AG09319 (cell line): Measurements from ENCODE around the gene EIF2S3B.

Experiments used
- DNase-seq: peaks from one replicate; pipeline ENCODE4 v3.0.0-alpha.2; 2010; ENCODE audit warnings: low read depth; ENCODE audit errors: extremely low read depth
- TF ChIP-seq, protein P1 (sequence below): IDR thresholded peaks from 2 replicates; pipeline ENCODE4 v1.5.1; 2011; ENCODE audit warnings: low read depth, mild to moderate bottlenecking, inconsistent platforms, low read length, moderate library complexity

EIF2S3B gene

DNA sequence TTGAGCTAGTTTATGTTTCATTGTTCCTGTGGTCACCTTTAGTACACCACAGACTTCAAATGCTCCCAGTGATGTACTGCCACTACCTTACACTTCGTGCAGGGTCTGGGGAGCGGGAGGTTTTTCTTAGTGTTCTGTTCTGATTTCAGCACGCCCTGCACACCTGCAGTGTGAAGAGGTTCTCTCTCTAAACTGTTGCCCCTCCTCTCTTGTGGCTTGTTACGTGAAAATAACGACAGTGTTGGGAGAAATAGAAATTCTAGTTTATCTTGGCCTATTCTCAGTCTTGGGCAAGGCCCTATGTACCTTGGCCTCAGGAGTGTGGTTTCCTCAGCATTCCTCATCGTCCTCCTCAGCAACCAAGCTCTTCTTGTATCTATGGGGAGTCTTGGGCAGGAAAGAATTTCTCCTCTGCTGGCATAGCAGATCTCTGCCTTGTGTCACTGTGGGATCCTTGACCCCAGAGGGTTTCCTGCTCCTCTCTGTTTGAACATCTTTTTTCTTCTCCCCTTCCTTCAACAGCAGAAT, 48.6 kb downstream of the EIF2S3B start:
- TF ChIP-seq, protein P1, sequence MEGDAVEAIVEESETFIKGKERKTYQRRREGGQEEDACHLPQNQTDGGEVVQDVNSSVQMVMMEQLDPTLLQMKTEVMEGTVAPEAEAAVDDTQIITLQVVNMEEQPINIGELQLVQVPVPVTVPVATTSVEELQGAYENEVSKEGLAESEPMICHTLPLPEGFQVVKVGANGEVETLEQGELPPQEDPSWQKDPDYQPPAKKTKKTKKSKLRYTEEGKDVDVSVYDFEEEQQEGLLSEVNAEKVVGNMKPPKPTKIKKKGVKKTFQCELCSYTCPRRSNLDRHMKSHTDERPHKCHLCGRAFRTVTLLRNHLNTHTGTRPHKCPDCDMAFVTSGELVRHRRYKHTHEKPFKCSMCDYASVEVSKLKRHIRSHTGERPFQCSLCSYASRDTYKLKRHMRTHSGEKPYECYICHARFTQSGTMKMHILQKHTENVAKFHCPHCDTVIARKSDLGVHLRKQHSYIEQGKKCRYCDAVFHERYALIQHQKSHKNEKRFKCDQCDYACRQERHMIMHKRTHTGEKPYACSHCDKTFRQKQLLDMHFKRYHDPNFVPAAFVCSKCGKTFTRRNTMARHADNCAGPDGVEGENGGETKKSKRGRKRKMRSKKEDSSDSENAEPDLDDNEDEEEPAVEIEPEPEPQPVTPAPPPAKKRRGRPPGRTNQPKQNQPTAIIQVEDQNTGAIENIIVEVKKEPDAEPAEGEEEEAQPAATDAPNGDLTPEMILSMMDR, result no peak
- DNase-seq, result no peak

DNA sequence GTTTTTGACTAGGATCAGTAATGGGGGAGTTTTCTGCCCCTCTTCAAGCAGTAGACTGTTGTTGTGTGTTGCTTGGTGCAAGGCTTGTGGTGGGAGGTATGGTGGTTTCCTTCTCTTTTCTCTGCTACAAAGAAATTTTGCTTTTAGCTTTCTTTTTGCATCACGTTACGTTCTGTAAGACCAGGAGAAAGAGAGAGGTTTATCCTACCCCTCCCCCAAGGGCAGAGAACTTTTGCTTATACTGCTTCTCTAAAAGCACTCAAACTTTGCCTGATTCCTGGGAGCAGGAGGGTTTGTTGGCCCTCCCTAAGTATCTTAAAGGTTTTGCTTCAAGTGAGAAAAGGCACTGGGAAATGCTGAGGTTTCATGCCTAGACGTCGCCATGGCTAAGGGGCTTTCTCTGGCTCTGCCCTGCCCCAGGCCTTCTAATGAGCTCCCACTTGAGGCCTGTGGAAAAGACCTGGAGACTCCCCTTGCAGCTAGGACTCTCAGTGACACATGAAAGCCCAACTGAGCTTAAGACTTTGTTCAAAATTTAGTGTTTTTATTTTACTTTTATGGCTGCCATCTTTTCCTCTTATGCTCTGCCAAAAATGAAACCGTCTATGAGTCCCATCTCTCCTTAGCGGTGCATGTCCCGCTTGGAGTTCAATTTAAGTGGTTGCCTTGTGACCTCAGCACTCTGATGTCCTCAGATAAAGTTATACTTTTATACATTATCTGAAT, 49.2 kb downstream of the EIF2S3B start:
- TF ChIP-seq, protein P1, result no peak
- DNase-seq, result no peak

DNA sequence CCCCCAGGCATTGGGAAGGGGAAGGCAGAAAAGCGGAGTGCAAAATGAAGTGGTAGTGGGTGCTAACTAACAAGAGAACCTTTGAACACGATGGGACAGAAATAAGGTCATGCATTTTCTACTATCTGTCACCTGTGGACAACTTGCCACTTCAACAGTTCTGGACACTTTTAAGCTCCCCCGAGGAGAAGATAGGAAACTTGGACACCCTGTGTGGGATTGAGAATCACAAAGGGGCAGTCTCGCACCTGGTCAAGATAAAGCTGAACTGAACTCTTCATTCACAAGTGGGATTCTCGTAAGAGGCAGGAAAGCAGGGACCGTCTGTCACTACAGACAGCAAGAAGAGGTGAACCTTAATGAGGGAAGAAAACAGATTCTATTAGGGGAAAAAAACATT, 51.6 kb downstream of the EIF2S3B start:
- no peak for DNase-seq
- TF ChIP-seq, protein P1, result no peak

DNA sequence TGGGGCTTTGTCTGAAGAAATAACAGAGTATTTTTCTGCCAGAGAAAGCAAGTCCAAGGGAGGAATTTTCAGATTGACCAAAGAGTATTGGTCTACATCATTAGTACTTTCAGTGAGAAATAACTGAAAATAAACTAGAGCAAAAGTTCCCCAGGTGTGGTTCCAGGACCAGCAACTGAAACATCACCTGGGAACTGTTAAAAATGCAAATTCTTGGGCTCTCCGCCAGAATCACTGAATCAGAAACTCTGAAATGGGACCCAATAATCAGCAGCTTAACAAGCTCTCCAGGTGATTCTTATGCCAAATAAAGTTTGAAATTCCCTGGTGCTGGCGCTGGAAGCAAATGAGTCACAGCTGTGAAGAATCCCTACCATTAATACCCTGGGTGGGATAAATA, 52.1 kb downstream of the EIF2S3B start:
- no peak for DNase-seq
- TF ChIP-seq, protein P1, result no peak
